ENCODE results near the gene ATF7. TPM values are rescaled to one million over a fixed set of nuclear protein-coding genes. Genes with fewer than 3 reads are reported as not detected.
A peak's percentile ranks its signal among the peaks of the same experiment; 100 is the strongest.
"Not testable (repeated sequence)": the region's sequence is repeated elsewhere in the genome, so short reads cannot be mapped to it uniquely, and the experiment has no call there.

Gene ATF7
- total RNA-seq, 2 donors from 2014 or later: 58.1 to 61.2 TPM

- DNase-seq (ENCODE audit: low spot score); intact Hi-C loops (cut with DNase I): not testable (repeated sequence)
Measured at GRCh38 chr12:53550131-53550530, 76.1 kb downstream of the ATF7 start.

- DNase-seq (ENCODE audit: low spot score): not testable (repeated sequence)
- intact Hi-C loops (cut with DNase I): loop anchor here in 1 of 2 donors (5.0 to 10.0 kb wide), 2 partner anchors 124 to 196 kb away; no protein-coding TSS in a partner anchor
Measured at GRCh38 chr12:53548354-53548753, 77.8 kb downstream of the ATF7 start.

- intact Hi-C loops (cut with DNase I): loop anchor here (1.0 to 10.0 kb wide), 3 partner anchors 30 to 201 kb away; partner anchors contain the start of gene ATP5MC2 (in 1 of the 2)
- no peak for DNase-seq (ENCODE audit: low spot score)
Measured at GRCh38 chr12:53543539-53543938, 82.6 kb downstream of the ATF7 start.

DNA sequence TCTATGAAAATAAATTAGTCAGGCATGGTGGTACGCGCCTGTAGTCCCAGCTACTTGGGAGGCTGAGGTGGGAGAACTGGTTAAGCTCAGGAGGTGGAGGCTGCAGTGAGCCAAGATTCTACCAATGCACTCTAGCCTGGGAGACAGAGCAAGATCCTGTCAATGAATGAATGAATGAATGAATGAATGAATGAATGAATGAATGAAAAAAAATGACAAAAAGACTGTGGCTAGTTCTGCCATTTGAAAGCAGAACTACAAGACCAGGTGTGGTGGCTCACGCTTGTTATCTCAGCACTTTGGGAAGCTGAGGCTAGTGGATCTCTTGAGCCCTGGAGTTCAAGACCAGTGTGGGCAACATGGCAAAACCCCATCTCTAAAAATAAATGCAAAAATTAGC lies 86.7 kb downstream of the ATF7 start:
- intact Hi-C loops (cut with DNase I): no loop called here
- DNase-seq (ENCODE audit: low spot score): no peak

DNA sequence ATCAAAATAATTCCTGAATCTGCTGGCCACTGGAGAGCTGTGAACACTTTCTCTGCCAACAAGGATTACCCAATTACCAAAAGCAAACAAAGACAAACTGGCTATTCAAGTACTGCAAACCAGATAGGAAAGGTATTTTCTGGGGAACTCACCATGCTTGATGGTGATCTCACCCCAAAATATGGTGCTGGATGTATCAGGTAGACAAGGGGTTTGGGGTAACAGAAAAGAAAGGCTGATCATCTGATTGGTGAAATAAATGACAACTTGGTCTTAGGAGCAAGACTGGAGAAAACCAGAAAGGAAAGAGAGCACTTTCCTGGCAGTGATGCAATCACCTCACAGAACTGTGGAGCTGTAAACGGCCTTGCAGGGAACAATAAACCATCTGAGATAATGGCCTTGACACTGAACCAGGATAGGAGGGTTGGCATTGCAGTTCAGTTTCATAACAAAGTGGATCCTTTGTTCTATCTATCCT lies 87.9 kb downstream of the ATF7 start:
- intact Hi-C loops (cut with DNase I): no loop called here
- DNase-seq (ENCODE audit: low spot score): no peak

- intact Hi-C loops (cut with DNase I): no loop called here
Measured at GRCh38 chr12:53536962-53537361, 89.2 kb downstream of the ATF7 start.

DNA sequence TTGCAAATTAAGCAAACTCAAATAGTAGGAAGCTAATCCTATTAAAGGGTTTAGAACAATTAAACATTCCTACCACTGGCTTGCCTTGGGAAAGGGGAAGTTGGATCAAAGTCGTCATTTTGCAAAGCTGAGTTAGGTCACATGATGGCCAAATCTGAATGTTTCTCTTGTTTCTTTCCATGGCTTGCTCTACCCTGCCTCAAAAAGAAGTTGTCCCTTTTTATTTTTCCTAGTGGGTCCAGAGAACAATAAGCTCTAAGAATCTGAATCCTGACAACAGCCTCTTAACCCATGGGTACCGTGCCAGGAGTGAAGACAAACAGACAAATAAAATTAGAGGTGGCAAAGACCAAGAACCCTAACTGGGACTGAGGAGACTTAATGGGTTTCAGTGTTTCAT lies 92.7 kb downstream of the ATF7 start:
- no peak for DNase-seq (ENCODE audit: low spot score)
- intact Hi-C loops (cut with DNase I): no loop called here

More at GRCh38 chr12:53536962-53537361, 89.2 kb downstream of the ATF7 start:
- DNase-seq (ENCODE audit: low spot score): no peak

DNA sequence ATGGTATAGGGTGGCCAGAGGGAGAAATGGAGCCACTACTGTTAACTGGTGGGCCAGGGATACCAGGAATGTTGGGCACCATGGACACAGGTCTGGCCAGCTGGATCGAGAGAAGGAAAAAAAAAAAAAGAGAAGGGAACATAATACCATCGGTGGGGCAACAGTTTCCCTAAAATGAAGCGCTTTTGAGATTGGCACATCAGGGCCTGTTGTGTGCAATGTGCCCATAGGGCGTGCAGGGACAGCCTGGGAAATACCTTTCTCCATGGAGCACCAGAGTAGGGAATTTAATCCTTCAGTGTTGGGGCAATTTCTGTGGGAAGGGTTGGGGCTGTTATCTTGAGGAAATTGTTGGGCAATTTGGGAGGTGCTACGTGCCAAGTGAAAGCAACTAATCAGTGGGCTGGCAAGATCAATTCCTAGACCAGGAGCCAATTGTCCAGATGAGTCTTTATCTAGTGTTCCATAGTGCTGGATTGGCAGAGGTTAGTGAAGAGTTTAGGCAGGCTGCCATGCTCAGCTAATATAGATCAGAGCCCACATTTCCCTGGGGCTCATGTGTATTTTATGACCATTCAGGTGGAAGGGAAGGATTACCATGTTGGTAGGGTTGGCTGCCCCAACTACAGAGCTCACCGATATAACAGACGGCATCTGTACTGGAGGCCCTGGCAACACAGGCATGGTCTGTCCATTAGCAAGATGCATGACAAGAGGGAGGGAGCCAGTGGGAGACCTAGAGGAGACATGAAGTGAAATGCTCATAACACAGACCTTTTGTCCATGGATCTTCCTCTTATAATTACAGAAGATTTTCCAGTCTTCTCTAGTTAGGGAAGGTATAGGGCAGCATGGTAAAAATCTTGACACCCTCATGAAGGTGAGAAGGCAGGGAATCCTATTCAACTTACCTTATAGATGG lies 93.4 kb downstream of the ATF7 start:
- no peak for DNase-seq (ENCODE audit: low spot score)
- intact Hi-C loops (cut with DNase I): no loop called here

DNA sequence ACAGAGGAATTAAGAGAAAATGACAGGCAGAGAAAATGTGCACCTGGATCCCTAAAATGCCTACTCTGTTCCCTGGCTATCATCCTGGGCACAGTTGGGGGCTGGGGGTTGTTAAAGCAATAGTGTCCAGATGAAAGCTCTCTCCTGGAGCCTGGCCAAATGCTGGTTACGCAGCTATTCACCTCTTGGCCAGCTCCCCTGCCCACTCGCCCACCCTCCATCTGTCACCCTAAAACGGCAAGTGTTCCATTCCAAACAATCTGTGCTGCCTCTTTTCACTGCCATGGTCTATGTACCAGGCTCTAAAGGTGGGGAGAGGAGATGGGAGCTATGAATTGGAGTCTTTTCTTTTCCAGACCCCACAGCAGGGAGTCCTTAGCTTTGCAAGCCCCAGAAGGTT lies 94.2 kb downstream of the ATF7 start:
- DNase-seq (ENCODE audit: low spot score): no peak

DNA sequence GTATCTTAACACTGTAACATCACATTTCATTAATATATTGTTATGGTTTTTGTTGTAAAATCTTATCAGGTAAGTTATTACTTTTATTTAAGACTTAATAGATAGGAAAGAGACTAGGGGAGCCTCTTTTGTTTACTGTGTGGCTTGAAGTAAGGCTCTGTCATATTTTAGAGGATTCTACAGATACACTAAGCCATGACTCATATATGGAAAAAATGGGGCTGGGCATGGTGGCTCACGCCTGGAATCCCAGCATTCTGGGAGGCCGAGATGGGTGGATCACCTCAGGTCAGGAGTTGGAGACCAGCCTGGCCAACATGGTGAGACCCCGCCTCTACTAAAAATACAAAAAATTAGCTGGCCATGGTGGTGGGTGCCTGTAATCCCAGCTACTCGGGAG lies 95.3 kb downstream of the ATF7 start:
- no peak for DNase-seq (ENCODE audit: low spot score)
- intact Hi-C loops (cut with DNase I): no loop called here

More for the DNA sequence above, 94.2 kb downstream of the ATF7 start:
- intact Hi-C loops (cut with DNase I): no loop called here

- intact Hi-C loops (cut with DNase I): no loop called here
- DNase-seq (ENCODE audit: low spot score): no peak
Measured at GRCh38 chr12:53530061-53530460, 96.1 kb downstream of the ATF7 start.

- DNase-seq (ENCODE audit: low spot score): no peak
- intact Hi-C loops (cut with DNase I): no loop called here
Measured at GRCh38 chr12:53524476-53524875, 101.7 kb downstream of the ATF7 start.

DNA sequence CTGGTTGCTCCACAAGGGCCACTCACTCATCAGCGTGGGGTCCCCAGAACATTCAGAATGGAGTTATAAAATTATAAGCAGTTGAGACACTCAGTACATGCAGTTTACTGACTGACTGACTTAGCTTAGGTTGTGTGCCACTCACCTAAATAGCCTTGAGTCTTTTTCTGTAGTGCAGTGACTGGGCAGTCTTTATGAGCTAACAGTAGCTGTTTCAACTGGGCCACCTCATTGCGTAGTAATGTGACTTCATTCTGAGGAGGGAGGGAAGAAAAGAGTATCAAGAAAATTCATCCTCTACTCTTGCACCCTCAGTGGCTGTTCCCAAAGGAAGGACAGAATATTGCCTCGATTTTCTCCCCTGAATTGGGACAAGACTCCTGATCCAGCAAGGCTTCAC lies 103.1 kb downstream of the ATF7 start:
- intact Hi-C loops (cut with DNase I): no loop called here
- DNase-seq (ENCODE audit: low spot score): no peak

DNA sequence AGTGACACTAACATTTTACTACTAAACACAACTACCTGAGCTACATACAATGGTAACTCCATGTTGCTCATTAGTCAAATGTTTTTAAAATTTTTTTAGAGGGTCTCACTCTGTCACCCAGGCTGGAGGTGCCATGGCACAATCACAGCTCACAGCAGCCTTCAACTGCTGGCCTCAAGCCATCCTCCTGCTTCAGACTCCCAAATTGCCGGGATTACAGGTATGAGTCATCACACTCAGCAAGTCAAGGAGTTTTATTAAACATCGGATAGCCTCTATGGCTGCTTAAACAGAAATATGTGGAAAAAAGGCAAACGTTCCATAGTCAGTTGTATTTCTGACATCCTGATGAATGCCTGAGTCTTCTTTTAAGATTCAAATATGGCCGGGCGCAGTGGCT lies 107.8 kb downstream of the ATF7 start:
- intact Hi-C loops (cut with DNase I): loop anchor here in 1 of 2 donors (10.0 kb wide), 1 partner anchor 154 kb away; no protein-coding TSS in a partner anchor
- no peak for DNase-seq (ENCODE audit: low spot score)

- peak; percentile 65 for DNase-seq (ENCODE audit: low spot score)
Measured at GRCh38 chr12:53516758-53517455, 109.3 kb downstream of the ATF7 start.

GRCh38 chr12:53515291-53515680 lies 110.9 kb downstream of the ATF7 start:
- intact Hi-C loops (cut with DNase I): loop anchor here in 1 of 2 donors (10.0 kb wide), 1 partner anchor 150 kb away; no protein-coding TSS in a partner anchor
- DNase-seq (ENCODE audit: low spot score): peak; percentile 3

More at GRCh38 chr12:53516758-53517455, 109.3 kb downstream of the ATF7 start:
- intact Hi-C loops (cut with DNase I): loop anchor here in 1 of 2 donors (10.0 kb wide), 1 partner anchor 152 kb away; no protein-coding TSS in a partner anchor

- intact Hi-C loops (cut with DNase I): loop anchor here in 1 of 2 donors (10.0 kb wide), 1 partner anchor 150 kb away; no protein-coding TSS in a partner anchor
- DNase-seq (ENCODE audit: low spot score): no peak
Measured at GRCh38 chr12:53514628-53515290, 111.4 kb downstream of the ATF7 start.

DNA sequence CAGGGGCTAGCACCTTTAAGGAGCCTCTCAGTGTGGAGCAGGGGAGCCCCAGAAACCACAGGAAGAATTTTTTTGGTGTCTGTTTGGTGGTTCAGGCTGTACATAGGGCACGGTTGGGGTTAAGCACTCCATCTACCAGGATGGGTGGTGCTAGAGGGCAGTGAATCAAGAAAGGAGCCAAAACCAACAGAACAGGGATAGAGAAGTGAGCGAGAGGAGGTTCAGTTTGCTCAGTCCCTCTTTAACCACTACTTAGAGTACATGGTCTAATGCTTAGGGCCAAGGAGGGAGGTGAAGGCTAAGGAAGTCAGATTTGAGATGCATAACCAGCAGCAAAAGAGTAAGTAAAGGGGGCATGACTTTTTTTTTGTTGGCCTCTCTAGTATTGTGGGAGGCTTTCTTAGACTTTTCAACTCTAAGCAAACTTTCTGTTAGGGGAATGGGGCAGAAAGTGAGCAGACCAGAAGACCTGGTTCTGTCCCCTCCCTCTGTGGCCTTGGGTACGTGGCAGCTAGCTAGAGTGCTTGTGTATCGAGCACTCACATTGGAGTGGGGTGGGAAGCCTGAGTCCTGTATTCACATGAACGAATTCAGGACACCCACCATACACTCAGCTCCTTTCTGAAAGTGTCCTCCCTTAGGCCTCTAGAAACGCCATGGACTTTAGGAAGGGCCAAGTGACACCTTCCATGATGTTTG lies 112.3 kb downstream of the ATF7 start:
- peak; percentile 40 for DNase-seq (ENCODE audit: low spot score)
- intact Hi-C loops (cut with DNase I): loop anchor here in 1 of 2 donors (1.0 to 10.0 kb wide), 2 partner anchors 29 to 149 kb away; no protein-coding TSS in a partner anchor

All from posterior vena cava (tissue), 2 donors.